IMR-90 (cell line): ENCODE data around the gene GDF10.

ENCODE experiments used
- BHLHE40 ChIP-seq: fragments of 150-350 bp; IDR thresholded peaks from 2 replicates; pipeline ENCODE4 v1.6.1; 2016; ENCODE audit warnings: mild to moderate bottlenecking, low read depth, low read length
- CEBPB ChIP-seq: IDR thresholded peaks from 2 replicates; pipeline ENCODE4 v1.6.1; 2012; ENCODE audit warnings: low read depth, low read length, improper control_type of control experiment
- CHD1 ChIP-seq: IDR thresholded peaks from 2 replicates; pipeline ENCODE4 v1.6.1; 2012; ENCODE audit warnings: low read depth, low read length, improper control_type of control experiment
- CTCF ChIP-seq: conservative IDR thresholded peaks from 2 replicates; pipeline ENCODE4 v1.5.1; 2012; ENCODE audit warnings: mild to moderate bottlenecking, low read depth, low read length, improper control_type of control experiment
- ELK1 ChIP-seq: fragments of 150-350 bp; IDR thresholded peaks from 2 replicates; pipeline ENCODE4 v1.6.1; 2016; ENCODE audit warnings: low read depth, mild to moderate bottlenecking, low read length, moderate library complexity, borderline replicate concordance
- MAFK ChIP-seq: IDR thresholded peaks from 2 replicates; pipeline ENCODE4 v1.6.1; 2012; ENCODE audit warnings: low read depth, low read length, improper control_type of control experiment
- MAZ ChIP-seq: IDR thresholded peaks from 2 replicates; pipeline ENCODE4 v1.6.1; 2012; ENCODE audit warnings: low read depth, mild to moderate bottlenecking, low read length, improper control_type of control experiment, moderate library complexity, borderline replicate concordance
- MXI1 ChIP-seq: IDR thresholded peaks from 2 replicates; pipeline ENCODE4 v1.6.1; 2012; ENCODE audit warnings: low read depth, mild to moderate bottlenecking, low read length, moderate library complexity, borderline replicate concordance
- POLR2A ChIP-seq: IDR thresholded peaks from 2 replicates; pipeline ENCODE4 v1.6.1; 2012; ENCODE audit warnings: mild to moderate bottlenecking, low read depth, low read length
- RAD21 ChIP-seq: IDR thresholded peaks from 2 replicates; pipeline ENCODE4 v1.6.1; 2012; ENCODE audit warnings: low read length, improper control_type of control experiment
- RCOR1 ChIP-seq: IDR thresholded peaks from 2 replicates; pipeline ENCODE4 v1.6.1; 2012; ENCODE audit warnings: mild to moderate bottlenecking, low read length, improper control_type of control experiment; ENCODE audit not compliant: insufficient replicate concordance
- RFX5 ChIP-seq: IDR thresholded peaks from 2 replicates; pipeline ENCODE4 v1.8.0; 2012; ENCODE audit warnings: low read depth, mild to moderate bottlenecking, low read length, moderate library complexity
- SMC3 ChIP-seq: fragments of 150-350 bp; IDR thresholded peaks from 2 replicates; pipeline ENCODE4 v1.6.1; 2016; ENCODE audit warnings: low read depth, mild to moderate bottlenecking, antibody characterized with exemption, low read length, moderate library complexity
- USF2 ChIP-seq: fragments of 150-350 bp; IDR thresholded peaks from 2 replicates; pipeline ENCODE4 v1.6.1; 2017; ENCODE audit warnings: mild to moderate bottlenecking, antibody characterized with exemption, low read length, low read depth

DNA sequence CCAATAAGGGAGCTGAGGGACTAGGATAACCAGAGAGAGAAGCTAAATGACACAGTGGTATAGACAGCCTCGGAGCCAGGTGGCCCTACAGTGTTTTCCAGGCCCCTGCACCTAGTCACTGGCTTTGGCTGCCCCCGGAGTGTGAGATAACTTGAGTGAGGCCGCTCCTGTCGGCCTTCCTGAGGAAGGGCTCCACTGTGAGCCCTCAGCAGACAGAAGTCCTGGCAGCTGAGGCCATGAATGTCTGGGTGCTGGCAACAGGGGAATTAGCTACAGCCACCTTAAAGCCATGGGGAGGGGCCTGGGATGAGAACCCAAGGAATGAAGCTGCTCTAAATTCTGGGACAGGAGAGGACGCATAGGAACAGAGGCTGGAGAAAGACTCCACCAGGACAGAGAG is 4.6 kb upstream of the GDF10 start:
- TF ChIP-seq POLR2A (no peak), CHD1 (no peak), CTCF (no peak), SMC3 (no peak), RAD21 (no peak), RFX5 (no peak), MXI1 (no peak), BHLHE40 (no peak), MAZ (no peak), MAFK (no peak), CEBPB (no peak), USF2 (no peak), RCOR1 (no peak), ELK1 (no peak)
